BJ (cell line): ENCODE data around the gene TBL3. TPM values are rescaled to one million over a fixed set of nuclear protein-coding genes. Genes with fewer than 3 reads are reported as not detected.

Experiments
- CTCF ChIA-PET: fragments of 350-600 bp; formaldehyde crosslinking; extraction: SDS; loops from one replicate; lab custom pipeline; 2021; ENCODE audit warnings: antibody characterized with exemption, inconsistent platforms; lab: Yijun Ruan, JAX
- POLR2A ChIA-PET: fragments of 300-600 bp; sonication (Branson Sonifier 250); formaldehyde crosslinking; extraction: SDS; loops from one replicate; lab custom pipeline; 2021; ENCODE audit warnings: antibody characterized with exemption; lab: Charles Lee
- DNase-seq: peaks from one replicate; pipeline ENCODE4 v3.0.0-alpha.2; 2011; ENCODE audit warnings: low read depth
- H3K27me3 ChIP-seq: 2 replicates; pipeline ENCODE4 v1.6.0; 2011; ENCODE audit warnings: low read length; ENCODE audit not compliant: control insufficient read depth, insufficient read depth
- H3K36me3 ChIP-seq: 2 replicates; pipeline ENCODE4 v1.5.1; 2011; ENCODE audit warnings: low read length; ENCODE audit not compliant: control insufficient read depth, insufficient read depth
- H3K4me3 ChIP-seq: 2 replicates; pipeline ENCODE4 v1.5.1; 2011; ENCODE audit warnings: low read depth, mild to moderate bottlenecking, control low read depth, low read length
- CTCF ChIP-seq: IDR thresholded peaks from 2 replicates; pipeline ENCODE4 v1.5.1; 2011; ENCODE audit warnings: low read depth, mild to moderate bottlenecking, control low read depth, inconsistent platforms, low read length, moderate library complexity; ENCODE audit not compliant: insufficient read depth
- polyA plus RNA-seq: library from polyadenylated mRNA; depleted of rRNA; stranded (reverse); fragments of >200 nt; gene quantifications from 2 replicates; pipeline ENCODE4 v1.2.3, GENCODE V29; 2011; rRNA removed
- small RNA-seq: library from RNA; depleted of rRNA; stranded (forward); fragments of <200 nt; gene quantifications from one replicate; pipeline ENCODE3, GENCODE V24; 2012; ENCODE audit warnings: low replicate concordance, low read depth; ENCODE audit not compliant: insufficient read length

TBL3 gene
- polyA plus RNA-seq, 1 experiment = 33.1 TPM

GRCh38 chr16:2030036-2030435 is 58.2 kb downstream of the TBL3 start:
- no peak for DNase-seq

GRCh38 chr16:2031081-2031577 is 59.3 kb downstream of the TBL3 start:
- no peaks in the 10 kb centered on the region for H3K27me3 ChIP-seq
- ChIA-PET CTCF (interaction anchor here (2.3 kb wide), 1 partner anchor 109 kb away, joined by 4 read pairs; no protein-coding TSS in a partner anchor), POLR2A (no interaction called here)
- peaks cover 14% of the 10 kb centered on the region for H3K36me3 ChIP-seq
- no peak overlapping the region for H3K4me3 ChIP-seq
- no peak for TF ChIP-seq CTCF
- no peak for DNase-seq

More at GRCh38 chr16:2030036-2030435, 58.2 kb downstream of the TBL3 start:
- TF ChIP-seq CTCF = no peak
- CTCF ChIA-PET = interaction anchor here (0.5 to 0.8 kb wide), 2 partner anchors 26 to 35 kb away, joined by 3 read pairs; no protein-coding TSS in a partner anchor
- Histone ChIP-seq H3K36me3 (peaks cover 12% of the 10 kb centered on the region), H3K4me3 (no peak overlapping the region), H3K27me3 (no peaks in the 10 kb centered on the region)
- POLR2A ChIA-PET = no interaction called here

Small RNA genes lying within 50 kb of the gene (small RNA-seq; reads per million reads assigned to genes)
- gene AC005363.2 (not detected), gene RN7SL219P (not detected), gene SNORA10 (not detected), gene SNORA64 (not detected)

Other genes with a start within 250 kb of the TBL3 start
- gene NME3, start 200.5 kb upstream of the TBL3 start, polyA plus RNA-seq = 20.3 and 34.3 TPM in 2 replicates
- 2.9 and 4.0 TPM in 2 replicates for gene EME2, start 199.2 kb upstream of the TBL3 start, polyA plus RNA-seq
- 64.2 and 69.6 TPM in 2 replicates for gene MRPS34, start 198.9 kb upstream of the TBL3 start, polyA plus RNA-seq
- 15.0 and 36.5 TPM in 2 replicates for gene SPSB3, start 189.5 kb upstream of the TBL3 start, polyA plus RNA-seq
- 27.9 and 38.0 TPM in 2 replicates for gene NUBP2, start 189.1 kb upstream of the TBL3 start, polyA plus RNA-seq
- not detected in 2 replicates for gene IGFALS, start 178.3 kb upstream of the TBL3 start, polyA plus RNA-seq
- 32.2 and 51.6 TPM in 2 replicates for gene HAGH, start 145.2 kb upstream of the TBL3 start, polyA plus RNA-seq
- gene FAHD1, start 144.8 kb upstream of the TBL3 start, polyA plus RNA-seq = 52.5 and 53.1 TPM in 2 replicates
- gene MEIOB, start 99.9 kb upstream of the TBL3 start, polyA plus RNA-seq = 0.25 and 0.28 TPM in 2 replicates
- not detected in 2 replicates for gene HS3ST6, start 53.6 kb upstream of the TBL3 start, polyA plus RNA-seq
- 44.4 and 61.9 TPM in 2 replicates for gene MSRB1, start 28.9 kb upstream of the TBL3 start, polyA plus RNA-seq
- gene RPL3L, start 17.4 kb upstream of the TBL3 start, polyA plus RNA-seq = not detected in 2 replicates
- 155 and 183 TPM in 2 replicates for gene NDUFB10, start 12.5 kb upstream of the TBL3 start, polyA plus RNA-seq
- 3,098 and 4,041 TPM in 2 replicates for gene RPS2, start 7.2 kb upstream of the TBL3 start, polyA plus RNA-seq
- gene RNF151, start 5.2 kb upstream of the TBL3 start, polyA plus RNA-seq = not detected in 2 replicates
- 0.17 TPM in 1 of 2 replicates, not detected in the other for gene NOXO1, start 9.4 kb downstream of the TBL3 start, polyA plus RNA-seq
- 14.6 and 19.8 TPM in 2 replicates for gene GFER, start 12.1 kb downstream of the TBL3 start, polyA plus RNA-seq
- 2.5 and 3.3 TPM in 2 replicates for gene SYNGR3, start 17.9 kb downstream of the TBL3 start, polyA plus RNA-seq
- 14.4 and 23.0 TPM in 2 replicates for gene ZNF598, start 37.8 kb downstream of the TBL3 start, polyA plus RNA-seq
- gene NPW, start 47.7 kb downstream of the TBL3 start, polyA plus RNA-seq = 0.26 and 0.33 TPM in 2 replicates
- gene NHERF2, start 54.8 kb downstream of the TBL3 start, polyA plus RNA-seq = 62.1 and 107 TPM in 2 replicates
- 14.6 and 21.0 TPM in 2 replicates for gene NTHL1, start 75.8 kb downstream of the TBL3 start, polyA plus RNA-seq
- 30.5 and 66.3 TPM in 2 replicates for gene TSC2, start 75.9 kb downstream of the TBL3 start, polyA plus RNA-seq
- gene PKD1, start 163.8 kb downstream of the TBL3 start, polyA plus RNA-seq = 40.1 and 76.1 TPM in 2 replicates
- 0.36 and 0.67 TPM in 2 replicates for gene RAB26, start 176.6 kb downstream of the TBL3 start, polyA plus RNA-seq
- 37.0 and 68.1 TPM in 2 replicates for gene TRAF7, start 183.7 kb downstream of the TBL3 start, polyA plus RNA-seq
- 0.01 and 0.02 TPM in 2 replicates for gene CASKIN1, start 224.6 kb downstream of the TBL3 start, polyA plus RNA-seq
- gene MLST8, start 233.4 kb downstream of the TBL3 start, polyA plus RNA-seq = 40.0 and 62.7 TPM in 2 replicates
- gene BRICD5, start 238.8 kb downstream of the TBL3 start, polyA plus RNA-seq = 1.5 and 1.7 TPM in 2 replicates
- gene PGP, start 242.8 kb downstream of the TBL3 start, polyA plus RNA-seq = 6.1 and 7.7 TPM in 2 replicates